GM23248 (cell line): Measurements from ENCODE around the gene SGMS1. TPM values are rescaled to one million over a fixed set of nuclear protein-coding genes. Genes with fewer than 3 reads are reported as not detected.
"Not testable (repeated sequence)": the region's sequence is repeated elsewhere in the genome, so short reads cannot be mapped to it uniquely, and the experiment has no call there.

ENCODE experiments used
- DNase-seq: peaks from one replicate; pipeline ENCODE4 v3.0.0-alpha.2; 2015
- H2AFZ ChIP-seq: fragments of 200-600 bp; sonication (generic); 2 replicates; pipeline ENCODE4 v1.6.1; 2016; ENCODE audit warnings: antibody characterized with exemption
- H3F3A ChIP-seq: fragments of 200-600 bp; sonication (generic); 2 replicates; pipeline ENCODE4 v1.6.1; 2016; ENCODE audit warnings: mild to moderate bottlenecking, antibody characterized with exemption, mixed run types; ENCODE audit not compliant: insufficient read depth
- H3K27ac ChIP-seq: fragments of 200-600 bp; sonication (generic); 2 replicates; pipeline ENCODE4 v1.5.1; 2016; ENCODE audit warnings: mild to moderate bottlenecking
- H3K27me3 ChIP-seq: fragments of 200-600 bp; sonication (generic); replicated peaks from 2 replicates; pipeline ENCODE4 v1.6.1; 2016; ENCODE audit warnings: mild to moderate bottlenecking; ENCODE audit not compliant: insufficient read depth
- H3K36me3 ChIP-seq: fragments of 200-600 bp; sonication (generic); 2 replicates; pipeline ENCODE4 v1.6.1; 2016; ENCODE audit warnings: low read depth, mild to moderate bottlenecking
- H3K4me1 ChIP-seq: fragments of 200-600 bp; sonication (generic); 2 replicates; pipeline ENCODE4 v1.6.1; 2016; ENCODE audit warnings: mild to moderate bottlenecking; ENCODE audit not compliant: insufficient read depth
- H3K4me2 ChIP-seq: fragments of 200-600 bp; sonication (generic); one replicate; pipeline ENCODE4 v1.6.1; 2016; ENCODE audit warnings: mild to moderate bottlenecking; ENCODE audit not compliant: unreplicated experiment
- H3K4me3 ChIP-seq: fragments of 200-600 bp; sonication (generic); 2 replicates; pipeline ENCODE4 v1.5.1; 2016; ENCODE audit warnings: mild to moderate bottlenecking
- H3K79me2 ChIP-seq: fragments of 200-600 bp; sonication (generic); 2 replicates; pipeline ENCODE4 v1.6.1; 2016; ENCODE audit warnings: mild to moderate bottlenecking; ENCODE audit not compliant: insufficient read depth
- H3K9ac ChIP-seq: fragments of 200-600 bp; sonication (generic); 2 replicates; pipeline ENCODE4 v1.6.1; 2016; ENCODE audit warnings: mild to moderate bottlenecking
- H3K9me2 ChIP-seq: fragments of 200-600 bp; sonication (generic); 2 replicates; pipeline ENCODE4 v1.6.1; 2016; ENCODE audit warnings: mixed run types, mild to moderate bottlenecking, moderate library complexity; ENCODE audit not compliant: insufficient read depth
- H3K9me3 ChIP-seq: fragments of 200-600 bp; sonication (generic); one replicate; pipeline ENCODE4 v1.6.1; 2017; ENCODE audit warnings: low read depth
- H4K20me1 ChIP-seq: fragments of 200-600 bp; sonication (generic); 2 replicates; pipeline ENCODE4 v1.6.0; 2016; ENCODE audit not compliant: insufficient read depth
- EZH2 ChIP-seq: fragments of 200-600 bp; sonication (generic); IDR thresholded peaks from 2 replicates; pipeline ENCODE4 v1.6.1; 2018; ENCODE audit warnings: antibody characterized with exemption, mild to moderate bottlenecking; ENCODE audit not compliant: insufficient read depth, poor library complexity, severe bottlenecking
- EZH2phosphoT487 ChIP-seq: fragments of 200-600 bp; sonication (generic); IDR thresholded peaks from 2 replicates; pipeline ENCODE4 v1.6.1; 2018; ENCODE audit warnings: antibody characterized with exemption, moderate library complexity, mild to moderate bottlenecking, low read depth; ENCODE audit not compliant: insufficient read depth
- WGBS, 2 experiments: methylation state at CpG; one replicate each; pipeline ENCODE4 v1.1.6; 2015 to 2017; ENCODE audit warnings: low lambda C conversion rate in 2 of 2, low coverage in 1 of 2; ENCODE audit errors: missing lambda C conversion rate in 2 of 2; 5-methylcytosine and 5-hydroxymethylcytosine counted together
- in situ Hi-C: fragments of 300-500 bp; cut with MboI; formaldehyde crosslinking; loops from 2 replicates; pipeline ENCODE4 v1.15.0; 2020
- polyA plus RNA-seq: library from polyadenylated mRNA; unstranded; fragments of >200 nt; fragmentation: Nextera tagmentation; extraction: Ambion mirVana; gene quantifications from 2 replicates; pipeline ENCODE4 v1.2.1, GENCODE V29; 2016
- total RNA-seq: library from RNA; depleted of rRNA; stranded (reverse); fragments of >200 nt; shearing (Covaris generic); gene quantifications from 2 replicates; pipeline ENCODE4 v1.2.3, GENCODE V29; 2014

SGMS1 gene
- total and polyA plus RNA-seq, 2 experiments from 2014 or later: 22.7 to 53.6 TPM

GRCh38 chr10:50498465-50498864 is 125.3 kb downstream of the SGMS1 start:
- Histone ChIP-seq H3K9ac (no peak overlapping the region), H3K9me3 (no peaks in the 10 kb centered on the region), H3F3A (peaks cover 19% of the 10 kb centered on the region; the same call in 1 of the 2 replicates), H3K27me3 (no peaks in the 10 kb centered on the region), H4K20me1 (no peaks in the 10 kb centered on the region), H3K4me2 (peak overlapping the region; percentile 43), H3K79me2 (no peaks in the 10 kb centered on the region), H3K9me2 (no peaks in the 10 kb centered on the region), H3K4me1 (peaks cover 20% of the 10 kb centered on the region), H3K36me3 (no peaks in the 10 kb centered on the region), H3K4me3 (no peak overlapping the region), H2AFZ (no peak overlapping the region), H3K27ac (0 out of 2 replicates have a peak overlapping the region, but pooled peaks have one; percentile 12)
- in situ Hi-C loops: no loop called here
- TF ChIP-seq EZH2phosphoT487 (no peak), EZH2 (no peak)
- WGBS, 2 experiments: 100% methylated on average over 1 of the region's 1 CpG
- no peak for DNase-seq

GRCh38 chr10:50497758-50498157 is 126.0 kb downstream of the SGMS1 start:
- Histone ChIP-seq H3K9me3 (no peaks in the 10 kb centered on the region), H3K9ac (peak overlapping the region; percentile 14), H3K9me2 (no peaks in the 10 kb centered on the region), H4K20me1 (no peaks in the 10 kb centered on the region), H3K27ac (peak overlapping the region; percentile 12), H3K4me1 (peaks cover 20% of the 10 kb centered on the region), H3K4me2 (peak overlapping the region; percentile 43), H2AFZ (no peak overlapping the region), H3K36me3 (no peaks in the 10 kb centered on the region), H3K27me3 (no peaks in the 10 kb centered on the region), H3F3A (peaks cover 19% of the 10 kb centered on the region; the same call in 1 of the 2 replicates), H3K4me3 (peak overlapping the region; percentile 27), H3K79me2 (no peaks in the 10 kb centered on the region)
- TF ChIP-seq EZH2phosphoT487: no peak
- TF ChIP-seq EZH2: no peak
- in situ Hi-C loops: no loop called here
- DNase-seq: peak; percentile 68

- no peak overlapping the region for H3K9ac ChIP-seq
- DNase-seq: no peak
- H4K20me1 ChIP-seq: no peaks in the 10 kb centered on the region
- H3K9me2 ChIP-seq: peaks cover 3% of the 10 kb centered on the region; the same call in 1 of the 2 replicates
- peaks cover 19% of the 10 kb centered on the region; the same call in 1 of the 2 replicates for H3F3A ChIP-seq
- WGBS, 2 experiments: 71 to 79% methylated on average over 2 of the region's 2 CpGs
- TF ChIP-seq EZH2phosphoT487 (no peak), EZH2 (no peak)
- peaks cover 16% of the 10 kb centered on the region for H3K4me1 ChIP-seq
- H3K4me2 ChIP-seq: no peak overlapping the region
- in situ Hi-C loops: no loop called here
- H3K9me3 ChIP-seq: no peaks in the 10 kb centered on the region
- H2AFZ ChIP-seq: no peak overlapping the region
- H3K4me3 ChIP-seq: no peak overlapping the region
- H3K27ac ChIP-seq: no peak overlapping the region
- no peaks in the 10 kb centered on the region for H3K27me3 ChIP-seq
- H3K36me3 ChIP-seq: no peaks in the 10 kb centered on the region
- H3K79me2 ChIP-seq: no peaks in the 10 kb centered on the region
Observed at GRCh38 chr10:50496228-50496627, 127.5 kb downstream of the SGMS1 start.

- TF ChIP-seq EZH2phosphoT487 (no peak), EZH2 (no peak)
- WGBS, 2 experiments: 85 to 93% methylated on average over 5 of the region's 5 CpGs
- 0 out of 2 replicates have a peak, but pooled peaks cover under 1% of the 10 kb centered on the region for H3K79me2 ChIP-seq
- no peak for DNase-seq
- H3F3A ChIP-seq: no peaks in the 10 kb centered on the region
- peaks cover 3% of the 10 kb centered on the region; the same call in 1 of the 2 replicates for H3K9me2 ChIP-seq
- H3K27me3 ChIP-seq: no peaks in the 10 kb centered on the region
- H3K4me1 ChIP-seq: no peaks in the 10 kb centered on the region
- no peaks in the 10 kb centered on the region for H3K9me3 ChIP-seq
- in situ Hi-C loops: no loop called here
- H3K9ac ChIP-seq: no peak overlapping the region
- H3K36me3 ChIP-seq: no peaks in the 10 kb centered on the region
- no peak overlapping the region for H3K27ac ChIP-seq
- no peak overlapping the region for H3K4me3 ChIP-seq
- H2AFZ ChIP-seq: no peak overlapping the region
- H4K20me1 ChIP-seq: no peaks in the 10 kb centered on the region
- H3K4me2 ChIP-seq: no peak overlapping the region
Observed at GRCh38 chr10:50490241-50490640, 133.5 kb downstream of the SGMS1 start.

- H3K4me2 ChIP-seq, H3K9me3 ChIP-seq, H3K27ac ChIP-seq, H3K27me3 ChIP-seq, H3K36me3 ChIP-seq, H3K79me2 ChIP-seq, DNase-seq, H3K9me2 ChIP-seq, H3F3A ChIP-seq, H4K20me1 ChIP-seq, H3K4me1 ChIP-seq, in situ Hi-C loops, H3K9ac ChIP-seq, H3K4me3 ChIP-seq, H2AFZ ChIP-seq: not testable (repeated sequence)
- WGBS, 2 experiments: 17 to 40% methylated on average over 1 of the region's 1 CpG
Observed at GRCh38 chr10:50484550-50484949, 139.2 kb downstream of the SGMS1 start.
